Head of caudate nucleus (tissue), 42 donors: Measurements from ENCODE around the gene GALNT17.

Experiments used
- DNase-seq, 42 donors: peaks; one replicate each; pipeline versions ENCODE4 v3.0.0 to v3.0.0-alpha.2; 2020 to 2021; ENCODE audit warnings: mixed read lengths in 7 of 42
- intact Hi-C: fragments of 100-400 bp; cut with DNase I; formaldehyde crosslinking; loops from one replicate; pipeline ENCODE4 v1.15.0; 2022

GALNT17 gene

GRCh38 chr7:71266912-71267311 lies 135.0 kb downstream of the GALNT17 start:
- DNase-seq = peak in 25 of 42 donors; percentile 13 to 70 (median 32)
- intact Hi-C loops = no loop called here

GRCh38 chr7:71267734-71268469 lies 136.0 kb downstream of the GALNT17 start:
- intact Hi-C loops = no loop called here
- DNase-seq = peak in 1 of 42 donors; percentile 10

- no peak for DNase-seq
- intact Hi-C loops = no loop called here
Measured at GRCh38 chr7:71270558-71270957, 138.6 kb downstream of the GALNT17 start.

- no peak for DNase-seq
- intact Hi-C loops = no loop called here
Measured at GRCh38 chr7:71271203-71271602, 139.3 kb downstream of the GALNT17 start.

GRCh38 chr7:71272509-71273490 lies 140.9 kb downstream of the GALNT17 start:
- intact Hi-C loops = no loop called here
- no peak for DNase-seq

- intact Hi-C loops = no loop called here
- DNase-seq = no peak
Measured at GRCh38 chr7:71278257-71278656, 146.3 kb downstream of the GALNT17 start.

GRCh38 chr7:71281261-71281660 lies 149.3 kb downstream of the GALNT17 start:
- intact Hi-C loops = no loop called here
- DNase-seq = no peak

- no peak for DNase-seq
Measured at GRCh38 chr7:71283802-71284201, 151.9 kb downstream of the GALNT17 start.

GRCh38 chr7:71285571-71286145 lies 153.7 kb downstream of the GALNT17 start:
- intact Hi-C loops = no loop called here
- DNase-seq = no peak

More at GRCh38 chr7:71283802-71284201, 151.9 kb downstream of the GALNT17 start:
- intact Hi-C loops = no loop called here

- peak in 3 of 42 donors; percentile 9 to 28 (median 10) for DNase-seq
Measured at GRCh38 chr7:71286336-71286735, 154.4 kb downstream of the GALNT17 start.

GRCh38 chr7:71286924-71287323 lies 155.0 kb downstream of the GALNT17 start:
- DNase-seq = no peak
- intact Hi-C loops = no loop called here

More at GRCh38 chr7:71286336-71286735, 154.4 kb downstream of the GALNT17 start:
- intact Hi-C loops = no loop called here

- peak in 3 of 42 donors; percentile 9 to 49 (median 20) for DNase-seq
- intact Hi-C loops = no loop called here
Measured at GRCh38 chr7:71290452-71290851, 158.5 kb downstream of the GALNT17 start.

GRCh38 chr7:71298378-71298777 lies 166.4 kb downstream of the GALNT17 start:
- intact Hi-C loops = no loop called here
- no peak for DNase-seq

- DNase-seq = no peak
- intact Hi-C loops = no loop called here
Measured at GRCh38 chr7:71300086-71300485, 168.1 kb downstream of the GALNT17 start.

GRCh38 chr7:71300603-71301002 lies 168.7 kb downstream of the GALNT17 start:
- intact Hi-C loops = no loop called here
- DNase-seq = no peak

GRCh38 chr7:71301167-71301566 lies 169.2 kb downstream of the GALNT17 start:
- no peak for DNase-seq
- intact Hi-C loops = no loop called here

- DNase-seq = no peak
- intact Hi-C loops = no loop called here
Measured at GRCh38 chr7:71303566-71303965, 171.6 kb downstream of the GALNT17 start.

GRCh38 chr7:71308096-71308495 lies 176.2 kb downstream of the GALNT17 start:
- intact Hi-C loops = no loop called here
- DNase-seq = peak in 37 of 42 donors; percentile 12 to 88 (median 49)

GRCh38 chr7:71311576-71311975 lies 179.6 kb downstream of the GALNT17 start:
- DNase-seq = peak in 2 of 42 donors; percentile 22 to 23
- intact Hi-C loops = no loop called here
